Fibroblast of skin of abdomen (primary cell): ENCODE results near the gene TMEM19.
A peak's percentile ranks its signal among the peaks of the same experiment; 100 is the strongest.

ENCODE experiments used
- DNase-seq: peaks from one replicate; pipeline ENCODE4 v3.0.0-alpha.2; 2013

TMEM19 gene

DNA sequence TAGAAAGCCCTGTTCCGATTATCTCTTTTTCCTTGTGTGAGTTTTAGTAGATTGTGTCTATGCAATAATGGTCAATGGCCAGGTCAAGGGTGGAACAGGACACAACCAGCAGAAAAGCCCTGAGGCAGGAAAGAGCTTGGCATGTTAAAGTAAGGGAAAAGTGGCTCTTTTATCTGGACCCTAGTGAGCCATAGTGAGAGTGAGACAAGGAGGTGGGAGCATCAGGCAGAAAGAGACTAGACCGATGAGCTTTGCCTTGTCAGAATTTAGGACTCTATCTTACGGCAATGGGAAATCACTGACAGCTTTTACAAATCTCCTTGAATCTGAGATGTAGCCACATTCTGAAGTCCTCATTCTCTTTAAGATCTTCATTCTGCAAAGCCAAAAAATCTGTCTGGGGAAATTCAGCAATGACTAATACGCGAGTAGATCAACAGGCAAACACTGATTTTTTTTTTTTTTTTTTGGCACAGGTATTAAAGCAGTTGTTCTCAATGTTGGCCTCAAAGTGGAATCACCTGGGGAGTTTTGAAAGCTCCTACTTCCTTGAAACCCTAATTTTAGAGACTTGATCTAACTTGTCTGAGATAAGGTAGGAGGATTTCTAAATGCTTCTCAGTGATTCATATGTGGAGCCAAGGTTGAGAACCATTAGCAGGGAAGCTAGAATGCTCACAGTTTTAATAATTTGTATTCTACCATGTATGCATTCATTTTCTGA is 33.9 kb downstream of the TMEM19 start:
- no peak for DNase-seq

DNA sequence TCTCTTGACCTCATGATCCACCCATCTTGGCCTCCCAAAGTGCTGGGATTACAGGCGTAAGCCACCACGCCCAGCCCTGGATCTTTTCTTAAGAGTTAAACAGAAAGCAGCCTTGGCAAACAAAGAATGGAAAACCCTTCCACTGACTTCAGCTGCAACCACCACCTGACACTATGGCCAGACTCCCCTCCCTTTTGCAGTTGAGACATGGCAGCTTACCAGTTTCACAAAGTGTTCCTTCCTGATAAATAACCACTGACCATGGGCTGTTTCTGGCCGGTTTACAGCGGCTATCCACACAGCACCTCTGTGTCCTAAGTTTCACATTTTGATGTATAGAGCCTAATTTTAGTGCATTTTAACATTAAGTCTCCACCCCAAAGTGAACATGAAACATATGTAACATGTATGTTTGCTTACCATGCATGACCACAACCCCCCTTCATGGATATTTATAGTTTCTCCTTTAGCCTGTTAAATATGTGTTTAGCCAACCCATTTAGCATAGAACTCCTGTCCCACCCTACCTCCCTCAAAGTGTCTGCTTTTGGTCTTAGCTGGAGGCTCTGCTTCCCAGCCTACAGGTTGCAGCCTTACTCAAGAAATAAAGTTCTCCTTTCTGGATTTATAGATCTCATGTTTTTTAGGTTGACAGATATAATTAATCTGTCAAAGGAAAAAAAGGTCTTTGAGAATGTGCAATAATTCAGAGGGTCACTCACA is 36.1 kb downstream of the TMEM19 start:
- no peak for DNase-seq

GRCh38 chr12:71725011-71725410 is 39.1 kb downstream of the TMEM19 start:
- DNase-seq, result peak; percentile 42

- DNase-seq, result no peak
Measured at GRCh38 chr12:71726548-71726947, 40.7 kb downstream of the TMEM19 start.

GRCh38 chr12:71727958-71728357 is 42.1 kb downstream of the TMEM19 start:
- DNase-seq, result no peak

- no peak for DNase-seq
Measured at GRCh38 chr12:71730936-71731335, 45.1 kb downstream of the TMEM19 start.

GRCh38 chr12:71731439-71732356 is 45.8 kb downstream of the TMEM19 start:
- DNase-seq, result peak; percentile 71

- no peak for DNase-seq
Measured at GRCh38 chr12:71732357-71732712, 46.5 kb downstream of the TMEM19 start.

GRCh38 chr12:71737197-71737596 is 51.3 kb downstream of the TMEM19 start:
- DNase-seq, result no peak

- no peak for DNase-seq
Measured at GRCh38 chr12:71742998-71743397, 57.1 kb downstream of the TMEM19 start.

DNA sequence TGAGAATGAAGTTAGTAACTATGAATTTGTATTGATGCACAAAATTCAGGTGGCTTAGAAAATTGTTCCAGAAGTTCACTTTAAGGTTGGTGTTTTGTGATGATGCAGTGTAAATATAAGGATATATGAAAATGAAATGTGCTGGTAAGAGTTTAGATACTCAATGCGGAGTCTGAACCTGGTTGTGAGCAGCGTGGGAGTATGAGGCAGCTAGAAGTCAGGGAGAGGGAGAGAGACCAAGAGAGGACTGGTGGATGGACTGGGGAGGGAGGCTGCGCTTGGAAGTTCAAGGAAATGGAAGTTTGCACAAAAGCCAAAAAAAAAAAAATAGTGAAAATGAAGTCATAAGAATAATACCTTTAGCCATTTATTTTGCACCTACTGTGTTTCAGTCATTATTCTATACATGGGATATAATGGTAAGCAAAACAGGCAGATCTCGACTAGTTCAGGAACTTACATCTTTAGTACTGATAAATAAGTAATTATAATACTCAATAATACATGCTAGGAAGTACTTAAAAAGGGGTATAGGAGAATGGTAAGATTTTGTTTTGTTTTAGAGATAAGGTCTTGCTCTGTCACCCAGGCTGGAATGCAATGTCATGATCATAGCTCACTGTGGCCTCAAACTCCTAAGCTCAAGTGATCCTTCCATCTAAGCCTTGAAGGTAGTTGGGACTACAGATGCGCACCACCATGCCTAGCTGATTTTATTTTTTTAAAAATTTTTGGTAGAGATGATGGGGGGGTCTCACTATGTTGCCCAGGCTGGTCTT is 58.8 kb downstream of the TMEM19 start:
- DNase-seq, result no peak

- DNase-seq, result peak; percentile 62
Measured at GRCh38 chr12:71746974-71747611, 61.2 kb downstream of the TMEM19 start.

- peak; percentile 10 for DNase-seq
Measured at GRCh38 chr12:71748081-71748850, 62.4 kb downstream of the TMEM19 start.

DNA sequence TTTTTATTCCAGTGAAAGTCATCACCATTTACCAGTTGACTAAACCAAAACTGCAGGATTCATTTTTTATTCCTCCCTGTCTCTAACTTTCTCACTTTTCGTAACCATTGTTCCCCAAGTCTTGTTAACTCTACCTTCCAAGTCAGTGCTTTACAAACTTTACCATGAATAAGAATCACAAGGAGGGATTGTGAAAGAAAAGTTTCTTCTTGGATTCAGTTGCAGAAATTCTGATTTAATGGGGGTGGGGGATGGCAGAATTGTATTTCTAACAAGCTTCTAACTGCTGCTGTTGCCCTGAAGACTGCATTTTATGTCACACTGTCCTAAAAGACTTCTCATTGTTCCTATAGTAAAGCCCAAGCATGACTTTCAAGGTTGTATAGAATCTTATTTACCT is 63.8 kb downstream of the TMEM19 start:
- no peak for DNase-seq

DNA sequence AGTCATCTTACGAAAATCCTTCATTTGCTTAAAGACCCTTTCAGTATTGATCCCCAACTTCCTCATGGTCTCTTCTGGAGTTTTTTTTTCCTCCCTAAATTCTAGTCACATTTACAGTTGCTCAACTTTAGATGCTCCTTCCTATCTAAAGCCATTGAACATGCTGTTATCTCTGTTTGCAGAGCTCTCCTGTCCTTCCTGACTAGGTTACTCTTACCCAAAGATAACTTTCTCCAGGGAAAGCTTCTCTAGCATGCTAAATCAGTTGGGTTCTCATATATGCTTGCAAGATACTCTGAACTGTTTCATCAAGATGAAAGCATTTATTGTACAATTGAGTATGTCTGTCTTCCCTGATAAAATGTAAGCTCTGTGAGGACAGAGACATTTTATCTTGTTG is 67.0 kb downstream of the TMEM19 start:
- DNase-seq, result no peak
